NCI-H2196 treated with DMSO at 0.1 percent for 48 hours (cell line): ENCODE data around the gene ADGRG6.

Experiments used
- DNase-seq: peaks from one replicate; lab custom pipeline; 2025; ENCODE audit not compliant: unreplicated experiment; lab: John Stamatoyannopoulos, UW

ADGRG6 gene

DNA sequence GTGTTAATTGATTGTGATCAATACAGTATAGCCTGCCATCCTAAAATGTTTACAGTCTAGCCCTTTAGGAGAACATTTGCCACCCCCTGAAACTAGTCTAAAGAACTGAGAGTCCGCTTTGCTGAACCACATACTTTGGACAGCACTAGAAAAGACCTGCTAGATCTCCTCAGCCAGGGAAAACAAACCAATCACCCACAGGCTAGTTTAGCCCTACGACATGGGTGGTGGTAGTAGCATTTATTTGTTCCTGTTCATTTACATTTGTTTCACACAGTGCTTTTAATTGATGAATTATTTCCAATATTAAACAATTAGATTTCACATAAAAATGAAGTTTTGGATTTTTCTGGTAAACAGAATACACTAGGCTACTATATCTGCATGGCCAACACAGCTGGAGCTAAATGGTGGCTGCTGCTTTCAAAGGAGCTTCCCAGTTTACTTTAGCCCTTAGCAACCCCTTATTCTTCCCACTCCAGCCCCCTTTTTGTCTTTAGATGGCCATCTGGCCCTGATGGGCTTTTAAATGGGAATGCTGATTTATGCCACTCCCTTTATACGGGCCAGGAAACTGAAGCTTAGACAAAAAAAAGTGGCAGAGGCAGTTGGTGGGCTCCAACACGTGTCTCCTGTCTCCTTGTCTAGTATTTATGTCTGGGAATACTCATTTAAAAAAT lies 72.4 kb downstream of the ADGRG6 start:
- DNase-seq = no peak

DNA sequence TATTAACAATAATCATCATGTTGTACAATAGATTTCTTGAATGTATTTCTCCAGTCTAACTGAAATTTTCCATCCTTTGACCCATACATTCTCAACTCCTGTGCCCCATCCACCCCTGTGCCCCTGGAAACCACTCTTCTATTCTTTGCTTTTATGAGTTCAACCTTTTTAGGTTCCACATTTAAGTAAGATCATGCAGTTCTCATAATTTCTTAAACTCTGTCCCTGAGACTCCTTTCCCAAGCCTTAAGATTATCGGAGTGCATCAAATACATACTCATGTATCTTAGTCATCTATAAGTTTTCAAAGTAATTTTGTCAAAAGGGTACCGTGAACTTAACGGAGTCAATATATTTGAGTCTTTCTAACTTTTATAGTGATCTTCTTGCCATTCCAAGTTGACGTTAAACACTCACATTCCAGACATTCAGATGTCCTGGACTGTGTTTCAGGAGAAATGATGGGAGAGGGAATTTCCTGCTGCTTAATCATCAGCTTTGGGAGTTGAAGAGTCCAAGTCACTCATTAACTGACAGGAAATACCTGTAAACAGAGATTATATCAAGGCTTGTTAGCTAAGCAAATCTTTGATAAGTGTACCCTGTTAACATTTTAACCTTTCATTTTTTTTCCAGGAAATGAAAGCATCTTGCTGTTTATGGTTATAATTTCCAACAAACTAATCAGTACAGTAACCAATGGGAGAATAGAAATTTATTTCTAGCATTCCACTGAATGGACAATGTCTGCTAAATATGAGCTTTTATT lies 73.3 kb downstream of the ADGRG6 start:
- DNase-seq = no peak

DNA sequence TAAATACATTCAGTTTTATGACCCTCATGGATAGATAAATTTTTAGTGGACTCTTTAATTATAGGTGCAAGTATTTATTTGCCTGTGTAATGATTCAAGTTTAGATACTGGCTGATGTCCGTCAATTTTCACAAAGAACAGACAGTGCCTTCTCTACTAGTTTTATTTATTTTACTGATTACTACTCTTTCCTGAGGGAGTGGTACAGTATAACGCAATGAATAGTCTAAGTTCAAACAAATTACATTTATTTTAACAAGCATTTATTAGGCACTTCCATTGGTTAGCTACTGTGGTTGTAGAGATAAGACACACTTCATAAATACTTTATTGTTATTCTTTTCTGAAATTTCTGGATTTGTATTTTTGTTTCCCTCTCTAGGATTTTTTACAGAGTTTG lies 74.3 kb downstream of the ADGRG6 start:
- DNase-seq = no peak

DNA sequence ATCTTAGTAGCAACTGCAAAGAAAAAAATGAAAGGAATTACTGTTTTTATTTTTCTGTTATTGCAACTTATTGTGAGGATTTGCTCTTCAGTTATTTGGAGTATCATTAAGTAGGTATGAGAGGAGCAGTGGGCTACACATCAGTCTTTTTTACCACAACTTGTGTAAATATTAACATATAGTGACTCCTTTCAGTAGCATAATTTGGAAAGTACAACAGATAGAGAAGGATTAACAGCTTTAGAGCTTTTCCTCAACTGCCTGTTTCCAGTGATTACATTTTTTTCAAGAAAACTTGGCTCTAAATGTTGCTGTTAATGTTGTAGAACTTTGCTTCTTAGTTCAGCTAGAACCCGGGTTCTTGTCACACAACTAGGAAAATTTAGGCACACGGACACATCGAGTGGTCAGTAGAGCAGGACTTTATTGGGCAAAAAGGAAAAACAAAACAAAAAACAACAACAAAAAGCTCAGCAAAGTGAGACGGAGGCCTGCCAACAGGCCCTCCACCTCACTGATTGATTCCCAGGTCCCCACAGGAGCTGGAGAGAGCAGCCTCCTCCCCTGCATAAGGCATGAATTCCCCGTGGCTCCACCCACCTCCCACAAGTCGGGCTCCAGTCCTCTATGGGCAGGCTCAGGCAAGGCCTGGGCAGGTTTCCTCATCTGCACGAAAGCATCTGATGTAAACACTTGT lies 75.1 kb downstream of the ADGRG6 start:
- no peak for DNase-seq

DNA sequence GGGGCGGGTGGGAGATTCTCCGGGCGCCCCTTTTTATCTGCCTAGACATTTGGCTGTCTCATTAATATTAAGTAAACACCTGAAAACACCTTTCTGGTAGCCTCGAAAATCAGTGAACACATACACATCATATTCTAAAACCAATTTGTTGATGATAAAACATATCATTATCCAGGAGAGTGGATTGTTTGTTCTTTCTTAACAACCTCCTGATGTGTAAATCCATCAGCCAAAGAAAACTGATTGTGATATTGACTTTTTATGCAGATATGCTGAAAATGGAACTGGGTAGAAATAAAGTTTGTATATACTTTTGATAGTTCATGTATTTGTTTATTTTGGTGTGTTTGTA lies 75.7 kb downstream of the ADGRG6 start:
- no peak for DNase-seq

DNA sequence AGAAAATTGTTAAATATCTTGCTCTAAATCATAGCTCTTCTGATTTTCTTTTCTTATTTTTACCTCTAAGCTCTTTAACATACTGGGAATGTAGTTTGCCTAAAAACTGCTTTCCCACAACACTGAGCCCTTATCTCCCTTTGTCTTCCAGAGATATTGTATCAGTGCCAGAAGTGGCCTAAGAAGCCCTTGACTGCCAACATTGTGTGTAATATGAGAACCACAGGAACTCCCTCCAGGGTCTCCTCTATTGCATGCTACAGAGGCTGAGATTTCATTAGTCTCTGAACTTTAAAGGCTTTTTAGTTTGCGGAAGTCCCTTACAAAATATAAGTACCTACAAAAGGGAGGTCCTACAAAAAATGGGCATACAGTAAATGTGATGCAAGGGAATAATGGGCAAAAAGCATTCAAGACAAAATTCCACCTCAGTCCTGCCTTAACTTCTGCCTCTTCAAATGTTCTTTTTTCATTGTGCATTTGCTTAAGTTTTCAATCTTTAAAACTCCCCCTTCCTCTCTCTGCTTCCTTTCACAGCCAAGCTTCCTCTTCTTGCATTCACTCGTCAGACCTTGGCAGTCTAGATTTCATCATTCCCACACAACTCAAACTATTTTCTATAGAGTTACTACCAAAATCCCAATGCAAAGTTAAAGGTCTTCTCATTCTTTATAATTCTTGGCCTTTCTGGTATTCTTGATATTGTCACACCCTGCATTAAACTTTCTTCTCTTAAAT lies 76.5 kb downstream of the ADGRG6 start:
- DNase-seq = no peak

DNA sequence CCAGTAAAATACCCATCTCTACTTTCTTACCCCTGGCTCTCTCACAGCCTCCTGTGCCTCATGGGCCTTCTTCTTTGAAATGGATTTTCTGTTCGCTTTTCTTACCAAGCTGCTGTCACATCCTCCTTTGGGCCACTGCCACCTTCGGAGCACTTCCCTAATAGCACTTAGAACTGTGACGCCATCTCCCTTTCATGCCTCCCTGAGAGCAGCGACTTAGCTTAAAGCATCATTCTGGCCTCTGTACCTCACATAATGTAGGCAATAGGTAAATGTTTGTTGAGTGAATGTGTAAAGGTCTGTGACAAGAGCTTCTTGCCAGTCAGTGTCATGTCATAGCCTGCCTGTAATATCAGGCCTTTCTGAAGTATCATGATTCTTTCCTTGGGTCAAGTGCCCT lies 78.8 kb downstream of the ADGRG6 start:
- DNase-seq = no peak

DNA sequence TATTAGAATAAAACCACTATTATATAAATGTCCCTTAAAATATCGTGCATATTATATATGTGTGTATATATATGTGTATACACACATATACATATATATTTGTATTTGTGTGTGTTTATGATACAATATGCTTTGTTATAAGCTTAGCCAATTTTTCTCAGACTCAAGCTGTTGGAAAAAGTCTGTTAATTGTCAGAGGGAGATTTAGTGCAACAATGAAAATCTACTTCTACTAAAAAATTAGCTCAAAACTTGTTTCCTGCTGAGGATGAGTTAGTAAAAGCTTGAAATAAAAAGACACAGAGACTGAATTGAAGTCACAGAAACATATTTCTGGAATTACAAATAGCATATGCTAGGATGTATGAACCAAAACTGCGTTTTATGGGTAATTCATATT lies 79.4 kb downstream of the ADGRG6 start:
- DNase-seq = no peak

DNA sequence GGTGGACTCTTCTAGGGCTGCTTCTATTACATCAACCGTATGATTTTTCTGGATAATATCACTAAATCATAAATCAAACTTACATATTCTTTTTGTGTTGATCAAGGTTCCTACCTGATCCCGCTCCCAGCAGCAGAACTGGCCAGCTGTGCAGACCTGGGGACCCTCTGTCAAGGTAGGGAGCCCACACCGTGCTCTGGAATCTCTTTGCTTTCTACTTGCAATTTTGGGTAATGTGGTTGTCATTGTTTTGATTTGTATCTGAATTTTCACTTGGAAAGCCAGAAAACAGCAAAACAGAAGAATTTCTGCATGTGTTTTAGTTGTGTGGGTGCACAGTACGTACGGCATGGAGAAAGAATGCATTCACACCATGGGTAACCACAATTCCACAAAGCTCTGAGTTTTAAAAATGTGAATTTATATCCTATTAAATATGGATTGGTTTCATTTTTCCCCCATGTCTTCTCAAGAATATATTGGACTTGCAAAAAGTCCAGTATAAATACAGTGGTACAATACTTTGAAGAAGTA lies 80.1 kb downstream of the ADGRG6 start:
- DNase-seq = no peak

DNA sequence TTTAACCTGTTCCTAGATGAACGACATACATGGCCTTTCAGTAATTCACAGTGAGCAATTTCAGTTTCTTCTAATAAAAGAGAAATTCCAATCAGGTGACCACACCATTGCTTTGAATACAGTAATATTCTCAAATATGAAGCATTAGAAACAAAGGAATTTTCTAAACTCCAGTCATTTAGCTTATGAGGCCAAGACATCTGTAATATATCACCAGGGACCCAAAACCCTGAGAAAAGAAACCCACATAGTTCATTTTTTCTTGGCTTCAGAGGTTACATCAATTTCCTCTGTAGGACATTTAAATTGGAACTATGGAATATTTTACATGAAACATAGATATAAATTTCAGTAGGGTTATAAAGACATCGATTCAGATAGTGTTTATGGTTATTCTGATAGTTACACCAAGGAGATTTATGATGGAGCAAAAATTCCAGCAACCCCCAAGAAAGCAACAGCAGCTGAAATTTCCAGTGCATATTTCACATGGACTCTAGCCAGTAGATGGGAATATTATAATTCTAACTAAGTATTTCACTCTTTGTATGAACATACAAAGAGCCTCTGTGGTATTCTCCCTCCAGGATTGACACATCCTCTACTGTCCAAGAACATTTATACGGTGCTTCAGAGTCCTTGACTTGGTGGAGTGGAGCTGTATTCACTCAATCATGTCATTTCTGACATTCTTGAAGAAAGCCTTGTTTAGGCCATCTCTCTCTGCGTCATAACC lies 82.9 kb downstream of the ADGRG6 start:
- no peak for DNase-seq

DNA sequence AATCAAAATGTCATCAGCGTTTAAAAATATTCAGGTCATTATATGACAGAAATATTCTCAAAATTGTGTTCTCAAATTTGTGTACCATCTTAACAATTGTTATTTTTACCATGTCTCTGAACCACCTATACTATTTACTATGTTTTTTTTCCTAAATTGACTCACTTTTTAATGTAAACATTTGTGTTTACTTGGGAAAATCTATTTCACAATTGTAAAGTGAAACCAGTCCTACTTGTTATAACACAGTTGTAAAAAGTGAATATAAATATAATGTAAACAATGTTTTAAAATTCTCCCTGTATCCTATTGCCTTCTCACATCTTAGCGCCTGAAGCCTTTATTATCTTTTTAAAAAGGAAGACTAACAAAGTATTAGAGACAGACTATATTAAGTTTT lies 83.5 kb downstream of the ADGRG6 start:
- no peak for DNase-seq

DNA sequence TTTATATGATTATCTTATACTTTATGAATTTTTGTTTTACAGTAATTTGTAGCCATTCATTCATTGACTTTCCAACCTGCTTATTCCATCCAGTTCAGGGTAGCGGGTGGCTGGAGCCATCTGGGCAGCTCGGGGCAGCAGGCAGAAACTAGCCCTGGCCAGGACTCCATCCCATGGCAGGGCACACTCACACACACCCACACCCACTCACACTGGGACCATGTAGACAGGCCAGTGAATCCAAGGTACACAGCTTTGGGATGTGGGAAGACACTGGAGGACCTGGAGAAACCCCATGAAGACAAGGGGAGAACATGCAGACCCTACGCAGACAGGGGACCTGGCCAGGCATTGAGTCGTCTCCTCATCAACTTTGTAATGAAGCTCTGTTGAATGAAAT lies 84.8 kb downstream of the ADGRG6 start:
- DNase-seq = no peak

DNA sequence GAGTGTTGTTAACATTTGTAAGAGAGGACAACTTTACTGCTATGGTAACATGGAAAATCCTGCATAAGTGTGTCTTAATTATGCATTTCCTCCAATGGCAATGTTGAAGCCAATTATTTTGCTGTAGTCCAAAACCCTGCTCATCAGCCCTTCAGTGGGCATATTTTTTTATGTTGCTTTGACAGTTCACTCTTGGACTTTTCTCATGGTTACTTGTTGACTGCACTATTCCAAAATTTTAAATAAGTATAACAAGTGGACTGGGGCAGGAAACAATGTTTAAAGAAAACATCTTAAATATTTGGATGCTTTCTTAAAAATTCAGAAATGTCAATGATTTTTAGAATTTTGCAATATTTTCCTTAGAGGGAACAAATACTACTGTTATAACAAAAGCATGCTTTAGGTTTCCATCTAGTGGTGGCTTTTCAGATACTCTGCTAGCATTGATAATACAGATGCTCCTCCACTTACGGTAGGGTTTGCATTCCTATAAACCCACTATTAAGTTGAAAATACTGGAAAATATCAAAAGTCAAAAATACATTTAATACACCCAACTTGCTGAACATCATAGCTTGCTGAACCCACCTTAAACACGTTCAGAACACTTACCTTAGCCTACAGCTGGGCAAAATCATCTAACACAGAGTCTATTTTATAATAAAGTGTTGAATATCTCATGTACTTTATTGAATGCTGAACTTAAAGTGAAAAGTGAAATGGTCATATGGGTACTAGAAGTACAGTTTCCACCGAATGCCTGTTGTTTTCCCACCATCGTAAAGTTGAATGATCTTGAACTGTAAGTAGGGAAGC lies 86.4 kb downstream of the ADGRG6 start:
- no peak for DNase-seq

DNA sequence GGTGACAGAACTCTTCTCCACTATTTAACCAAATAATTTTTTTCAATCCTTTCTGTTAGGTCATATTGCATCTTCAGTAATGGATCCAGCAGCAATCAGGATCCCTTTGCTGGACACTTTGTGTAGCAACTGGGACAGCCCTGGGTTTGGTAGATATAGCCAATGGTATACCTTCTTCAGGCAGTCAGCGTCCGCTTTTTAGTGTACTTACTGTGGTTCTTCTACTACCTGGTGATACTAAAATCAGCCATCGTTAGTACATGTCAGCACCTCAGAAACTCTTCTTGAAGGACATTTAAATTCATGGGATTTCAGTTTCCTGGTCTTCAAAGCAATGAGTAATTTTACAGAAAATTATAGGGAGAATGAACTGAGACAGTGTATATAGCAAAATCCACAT lies 93.5 kb downstream of the ADGRG6 start:
- DNase-seq = no peak

DNA sequence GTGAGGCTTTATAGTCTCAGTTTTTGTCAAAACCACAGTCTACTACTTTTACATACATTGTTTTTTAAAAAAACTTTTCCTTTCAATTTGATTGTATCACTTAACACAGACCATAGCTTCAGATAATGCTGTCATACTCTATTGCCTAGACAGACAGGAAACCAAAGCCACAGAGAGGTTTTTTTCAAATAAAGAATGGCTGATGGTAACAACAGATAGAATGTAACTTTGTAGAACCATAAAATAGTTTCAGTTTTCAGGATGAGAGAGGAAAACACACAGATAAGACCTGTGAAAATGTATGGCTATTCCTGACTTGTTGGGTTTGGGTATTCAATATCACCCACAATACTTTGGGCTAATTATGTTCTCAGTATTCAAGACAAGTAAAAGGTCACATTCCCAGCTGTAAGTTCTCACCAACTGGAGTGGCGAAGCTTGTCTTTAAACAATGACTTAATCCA lies 94.0 kb downstream of the ADGRG6 start:
- DNase-seq = no peak

DNA sequence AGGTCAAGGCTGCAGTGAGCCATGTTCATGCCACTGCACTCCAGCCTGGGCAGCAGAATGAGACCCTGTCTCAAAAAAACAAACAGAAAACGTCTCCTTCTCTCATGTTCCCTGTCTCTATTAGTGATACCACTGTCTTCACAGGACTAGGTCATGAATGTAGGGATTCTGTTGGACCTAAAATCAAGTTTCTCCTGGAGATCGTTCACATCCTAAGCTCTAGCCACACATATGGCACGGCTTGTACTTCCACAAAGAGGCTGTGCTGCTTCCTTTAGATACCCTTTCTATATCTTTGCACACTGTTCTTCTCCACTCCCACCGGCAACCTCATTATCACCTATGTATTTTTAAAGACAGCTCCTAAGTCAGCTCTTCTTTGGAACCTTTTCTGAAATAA lies 96.5 kb downstream of the ADGRG6 start:
- DNase-seq = no peak

DNA sequence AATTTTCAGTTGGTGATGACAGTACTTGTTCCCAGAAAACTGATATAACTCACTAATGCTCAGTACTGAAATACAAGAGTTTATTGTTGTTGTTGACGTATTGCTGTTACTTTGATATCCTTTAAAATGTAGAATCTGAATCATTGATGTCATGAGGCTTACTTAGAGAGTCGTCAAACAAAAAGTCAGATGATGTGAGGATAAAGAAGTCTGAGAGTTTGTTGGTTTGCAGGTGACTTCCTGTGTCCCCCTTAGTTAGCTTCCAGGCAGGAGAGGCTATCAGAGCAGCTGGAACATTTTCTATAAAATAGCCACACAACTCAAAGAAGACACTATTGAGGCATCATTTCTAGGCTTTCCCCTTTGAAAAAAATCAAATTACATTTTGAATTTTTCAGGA lies 97.9 kb downstream of the ADGRG6 start:
- no peak for DNase-seq

DNA sequence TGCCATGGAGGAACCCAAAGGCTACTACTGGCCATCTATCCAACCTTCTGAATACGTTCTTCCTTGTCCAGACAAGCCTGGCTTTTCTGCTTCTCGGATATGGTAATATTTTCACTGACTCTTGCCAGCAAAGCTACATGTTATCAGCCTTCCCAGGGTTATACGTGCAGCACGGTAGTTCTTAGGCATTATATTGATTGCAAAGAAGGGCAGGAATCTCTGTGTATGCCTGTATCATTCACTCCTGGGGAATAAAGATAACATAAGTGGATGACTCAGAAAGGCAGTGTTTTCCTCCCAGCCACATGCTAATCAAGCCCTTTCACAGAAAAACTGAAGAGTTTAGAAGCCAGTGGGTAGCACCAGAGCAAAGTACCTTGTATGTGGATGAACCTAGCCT lies 98.7 kb downstream of the ADGRG6 start:
- DNase-seq = no peak

DNA sequence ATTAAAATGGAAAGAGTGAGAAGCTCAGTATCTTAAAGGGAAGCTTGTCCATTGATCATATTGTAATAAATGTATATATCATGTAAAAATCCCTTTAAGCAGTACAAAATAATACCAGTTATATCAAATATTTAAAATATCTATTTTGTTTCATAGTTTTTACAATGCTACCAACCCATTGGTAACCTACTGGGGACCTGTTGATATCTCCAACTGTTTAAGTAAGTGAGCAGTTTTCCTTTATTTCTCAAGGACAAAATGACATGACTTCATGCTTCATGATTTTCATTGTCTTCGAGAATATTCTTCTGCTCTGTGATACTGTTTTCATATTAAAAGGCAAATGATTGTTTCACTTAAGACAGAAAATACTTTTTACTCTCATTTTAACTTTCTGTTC lies 100.0 kb downstream of the ADGRG6 start:
- DNase-seq = no peak

DNA sequence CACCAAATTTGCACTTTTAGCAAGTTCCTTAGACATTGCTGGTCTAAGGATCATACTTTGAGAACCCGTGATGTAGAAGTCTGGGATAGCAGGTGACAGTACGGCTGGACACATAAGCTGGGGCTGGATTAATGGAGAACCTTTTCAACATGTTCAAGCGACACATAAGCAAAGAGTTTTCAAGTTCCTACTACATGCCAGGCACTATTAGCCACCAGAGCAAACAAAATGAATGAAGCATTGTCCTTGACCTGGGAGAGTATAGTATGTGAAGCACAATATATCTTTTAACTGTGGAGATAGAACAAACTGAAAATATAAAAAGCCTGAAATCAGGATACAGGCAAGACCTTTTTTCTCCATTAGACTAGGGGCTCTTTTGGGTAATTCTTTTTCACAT lies 102.9 kb downstream of the ADGRG6 start:
- no peak for DNase-seq
